CD4-positive, alpha-beta T cell (primary cell): ENCODE data around the gene B3GAT3. TPM values are rescaled to one million over a fixed set of nuclear protein-coding genes. Genes with fewer than 3 reads are reported as not detected.
"Not testable (repeated sequence)": the region's sequence is repeated elsewhere in the genome, so short reads cannot be mapped to it uniquely, and the experiment has no call there.

Source experiments
- ATAC-seq: fragments of 200-7000 bp; cut with Tn5 transposase; one replicate; pipeline ENCODE4 v1.10.0; 2022; ENCODE audit warnings: mild to moderate bottlenecking; ENCODE audit not compliant: poor library complexity
- CTCF ChIA-PET: fragments of 350-600 bp; sonication (Branson Sonifier 250); formaldehyde crosslinking; loops from one replicate; lab custom pipeline; 2021; ENCODE audit warnings: antibody characterized with exemption, inconsistent platforms; lab: Charles Lee
- POLR2A ChIA-PET: fragments of 350-600 bp; sonication (Branson Sonifier 250); formaldehyde crosslinking; loops from one replicate; lab custom pipeline; 2021; ENCODE audit warnings: antibody characterized with exemption, inconsistent platforms; lab: Charles Lee
- DNase-seq, 14 experiments: peaks; one replicate each; pipeline ENCODE4 v3.0.0-alpha.2; 2013 to 2020; ENCODE audit warnings: mixed read lengths in 2 of 14
- H3K27ac ChIP-seq, 2 donors: one replicate each; pipeline versions ENCODE4 v1.5.1 to v1.7.0; 2013; ENCODE audit warnings: low read length in 2 of 2, low read depth in 1 of 2, mild to moderate bottlenecking in 1 of 2
- H3K27me3 ChIP-seq, 2 experiments: 1 replicate in 1 of 2; 2 replicates in 1 of 2; pipeline versions ENCODE4 v1.6.1 to v1.7.0; 2013; ENCODE audit warnings: low read length in 2 of 2, control low read depth in 1 of 2, mild to moderate bottlenecking in 1 of 2, moderate library complexity in 1 of 2; ENCODE audit not compliant: insufficient read depth in 2 of 2, control insufficient read depth in 1 of 2
- H3K36me3 ChIP-seq: one replicate; pipeline ENCODE4 v1.6.1; 2013; ENCODE audit warnings: low read length, control low read depth; ENCODE audit not compliant: insufficient read depth
- H3K4me1 ChIP-seq: one replicate; pipeline ENCODE4 v1.6.1; 2013; ENCODE audit warnings: low read length, control low read depth; ENCODE audit not compliant: insufficient read depth
- H3K4me3 ChIP-seq: one replicate; pipeline ENCODE4 v1.5.1; 2013; ENCODE audit warnings: mild to moderate bottlenecking, low read length, moderate library complexity
- H3K9me3 ChIP-seq, 2 experiments: 1 replicate in 1 of 2; 2 replicates in 1 of 2; pipeline versions ENCODE4 v1.6.1 to v1.7.0; 2013; ENCODE audit warnings: low read length in 2 of 2, mild to moderate bottlenecking in 2 of 2, control low read depth in 1 of 2, moderate library complexity in 1 of 2; ENCODE audit not compliant: control insufficient read depth in 1 of 2, insufficient read depth in 1 of 2
- H3K27ac Mint-ChIP-seq: one replicate; pipeline ENCODE4 v1.8.0; 2020; ENCODE audit warnings: mixed read lengths
- H3K27me3 Mint-ChIP-seq: one replicate; pipeline ENCODE4 v1.8.0; 2021; ENCODE audit warnings: mixed read lengths
- H3K36me3 Mint-ChIP-seq: one replicate; pipeline ENCODE4 v1.8.0; 2021; ENCODE audit warnings: low read depth, mixed read lengths
- H3K4me1 Mint-ChIP-seq: one replicate; pipeline ENCODE4 v1.8.0; 2021; ENCODE audit warnings: low read depth, mixed read lengths
- H3K4me3 Mint-ChIP-seq: one replicate; pipeline ENCODE4 v1.8.0; 2020; ENCODE audit warnings: mild to moderate bottlenecking, mixed read lengths
- H3K9me3 Mint-ChIP-seq: one replicate; pipeline ENCODE4 v1.8.0; 2020; ENCODE audit warnings: mixed read lengths
- intact Hi-C, 2 experiments: fragments of 100-400 bp; cut with DNase I in 1 of 2; cut with micrococcal nuclease in 1 of 2; formaldehyde crosslinking; loops; one replicate each; pipeline versions ENCODE4 v1.15.1 to v1.9.0; 2023 to 2025; cut with DNase I, micrococcal nuclease
- total RNA-seq, 174 experiments: library from RNA in 2 of 174; stranded (reverse) in 2 of 174; gene quantifications; one replicate each; pipeline ENCODE4 v1.2.3 and lab custom pipeline; 2021 to 2026
- TF ChIP-seq, protein P1 (sequence below): fragments of 200-600 bp; IDR thresholded peaks from one replicate; pipeline ENCODE4 v1.8.0; 2022; ENCODE audit warnings: antibody characterized with exemption, mild to moderate bottlenecking

B3GAT3 gene
- total RNA-seq, 2 experiments from 2014 or later = 47.2 to 49.5 TPM

DNA sequence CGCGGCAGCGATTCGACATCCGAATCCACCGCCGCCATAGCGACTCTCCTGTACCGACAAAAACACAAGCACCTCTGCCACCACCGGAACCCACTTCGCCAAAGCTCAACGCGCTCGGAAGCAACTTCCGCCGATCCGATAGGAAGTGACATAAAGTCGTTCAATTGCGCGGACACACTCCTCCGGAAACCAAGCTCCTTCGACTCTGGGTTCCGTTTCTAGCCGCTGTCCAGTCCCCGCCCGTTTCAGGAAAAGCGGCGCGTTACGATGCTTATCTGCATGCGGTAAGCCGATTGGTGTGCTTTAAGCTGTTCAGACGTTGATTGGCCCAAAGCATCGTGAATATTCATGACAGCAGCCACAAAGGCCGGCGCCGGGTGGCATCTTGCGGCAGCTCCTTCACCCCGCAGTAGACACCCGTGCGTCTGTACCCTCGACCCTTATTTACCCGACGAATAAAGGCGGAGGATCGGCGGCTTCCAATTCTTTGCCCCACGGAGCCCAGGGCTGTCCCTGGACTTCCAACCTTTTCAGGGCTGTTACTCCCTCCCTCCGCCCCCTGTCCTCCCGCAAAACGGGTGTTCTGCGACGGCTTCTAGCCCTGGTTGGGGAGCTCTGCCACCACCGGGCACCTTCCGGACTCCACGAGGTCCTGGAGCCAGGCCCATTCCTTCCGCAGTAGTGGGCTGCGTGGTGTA lies 30.2 kb downstream of the B3GAT3 start, which contains the start of gene TUT1:
TSS of gene TUT1 (minus strand) at position 76 of the 698 bp plus-strand sequence. CDS start at position 38, 38 bp downstream.
- Mint-ChIP-seq H3K27ac (peak within 1 kb of the TSS; percentile 89), H3K9me3 (no peaks in the 10 kb centered on the region), H3K4me3 (peak within 1 kb of the TSS; percentile 91), H3K36me3 (peaks cover 69% of the 10 kb centered on the region), H3K4me1 (peaks cover 72% of the 10 kb centered on the region), H3K27me3 (no peaks in the 10 kb centered on the region)
- peak within 1 kb of the TSS; percentile 98 for H3K4me3 ChIP-seq
- POLR2A ChIA-PET = interaction anchor here (0.6 to 4.4 kb wide), 63 partner anchors 9 to 1749 kb away, joined by 3 to 177 read pairs (median 8); partner anchors contain the start of genes AHNAK, ASRGL1, B3GAT3 and BSCL2
- peaks cover 43% of the 10 kb centered on the region for H3K4me1 ChIP-seq
- peaks cover 57% of the 10 kb centered on the region for H3K36me3 ChIP-seq
- TF ChIP-seq, protein P1, sequence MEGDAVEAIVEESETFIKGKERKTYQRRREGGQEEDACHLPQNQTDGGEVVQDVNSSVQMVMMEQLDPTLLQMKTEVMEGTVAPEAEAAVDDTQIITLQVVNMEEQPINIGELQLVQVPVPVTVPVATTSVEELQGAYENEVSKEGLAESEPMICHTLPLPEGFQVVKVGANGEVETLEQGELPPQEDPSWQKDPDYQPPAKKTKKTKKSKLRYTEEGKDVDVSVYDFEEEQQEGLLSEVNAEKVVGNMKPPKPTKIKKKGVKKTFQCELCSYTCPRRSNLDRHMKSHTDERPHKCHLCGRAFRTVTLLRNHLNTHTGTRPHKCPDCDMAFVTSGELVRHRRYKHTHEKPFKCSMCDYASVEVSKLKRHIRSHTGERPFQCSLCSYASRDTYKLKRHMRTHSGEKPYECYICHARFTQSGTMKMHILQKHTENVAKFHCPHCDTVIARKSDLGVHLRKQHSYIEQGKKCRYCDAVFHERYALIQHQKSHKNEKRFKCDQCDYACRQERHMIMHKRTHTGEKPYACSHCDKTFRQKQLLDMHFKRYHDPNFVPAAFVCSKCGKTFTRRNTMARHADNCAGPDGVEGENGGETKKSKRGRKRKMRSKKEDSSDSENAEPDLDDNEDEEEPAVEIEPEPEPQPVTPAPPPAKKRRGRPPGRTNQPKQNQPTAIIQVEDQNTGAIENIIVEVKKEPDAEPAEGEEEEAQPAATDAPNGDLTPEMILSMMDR = no peak
- H3K27ac ChIP-seq = peak within 1 kb of the TSS; percentile 95 to 97
- CTCF ChIA-PET = interaction anchor here (0.6 to 2.6 kb wide), 22 partner anchors 9 to 290 kb away, joined by 3 to 20 read pairs (median 6); partner anchors contain the start of genes B3GAT3, C11orf98, CSKMT and EEF1G
- ATAC-seq = peak; percentile 82
- no peaks in the 10 kb centered on the region for H3K9me3 ChIP-seq
- peak; percentile 91 to 99 (median 95) for DNase-seq
- H3K27me3 ChIP-seq = no peaks in the 10 kb centered on the region
- intact Hi-C loops = loop anchor here (1.0 to 5.0 kb wide), 15 partner anchors 9 to 289 kb away; partner anchors contain the start of genes EML3 (in 2 of the 2), LBHD1 (in 2 of the 2), UQCC3 (in 2 of the 2) and BSCL2 (in 1 of the 2)

DNA sequence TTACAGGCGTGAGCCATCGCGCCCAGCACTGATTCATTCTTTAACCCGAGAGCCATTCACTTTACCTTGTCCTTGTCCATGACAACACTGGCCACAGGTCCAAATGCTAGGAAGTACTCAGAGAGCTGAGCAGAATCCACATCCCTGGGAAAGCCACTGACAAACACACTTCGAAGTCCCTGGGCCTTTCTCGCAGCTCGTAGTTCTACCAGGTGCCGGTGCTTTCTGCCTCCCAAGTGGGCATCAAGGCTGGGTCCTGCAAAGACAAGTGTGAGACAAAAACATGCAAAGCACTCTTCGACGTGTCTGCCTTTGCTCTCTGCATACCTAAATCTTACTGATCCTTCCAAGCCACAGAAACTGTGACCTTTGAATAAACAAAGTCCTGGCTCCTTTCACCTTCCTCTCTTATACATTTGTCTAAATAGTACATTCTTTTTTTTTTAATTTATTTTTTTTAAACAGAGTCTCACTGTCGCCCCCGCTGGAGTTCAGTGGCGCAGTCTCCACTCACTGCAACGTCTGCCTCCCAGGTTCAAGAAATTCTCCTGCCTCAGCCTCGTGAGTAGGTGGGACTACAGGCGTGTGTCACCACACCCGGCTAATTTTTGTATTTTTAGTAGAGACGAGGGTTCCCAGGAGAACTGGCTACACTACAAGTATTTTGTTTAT lies 32.7 kb downstream of the B3GAT3 start:
- H3K36me3 ChIP-seq = peaks cover 45% of the 10 kb centered on the region
- H3K27ac ChIP-seq = no peak overlapping the region
- intact Hi-C loops = no loop called here
- TF ChIP-seq, protein P1 = no peak
- H3K27ac Mint-ChIP-seq = peak overlapping the region; percentile 89
- ATAC-seq (no peak), DNase-seq (peak in 2 of 14 experiments; percentile 38 to 57)
- no peak overlapping the region for H3K4me3 ChIP-seq
- POLR2A ChIA-PET = interaction anchor here (1.8 to 2.0 kb wide), 2 partner anchors 15 to 76 kb away, joined by 4 to 9 read pairs; partner anchors contain the start of genes C11orf98, CSKMT and EEF1G
- H3K36me3 Mint-ChIP-seq = peaks cover 60% of the 10 kb centered on the region
- no peaks in the 10 kb centered on the region for H3K27me3 Mint-ChIP-seq
- H3K9me3 ChIP-seq = no peaks in the 10 kb centered on the region
- H3K27me3 ChIP-seq = no peaks in the 10 kb centered on the region
- CTCF ChIA-PET = no interaction called here
- no peaks in the 10 kb centered on the region for H3K9me3 Mint-ChIP-seq
- peaks cover 38% of the 10 kb centered on the region for H3K4me1 ChIP-seq
- H3K4me1 Mint-ChIP-seq = peaks cover 56% of the 10 kb centered on the region
- H3K4me3 Mint-ChIP-seq = peak overlapping the region; percentile 91

DNA sequence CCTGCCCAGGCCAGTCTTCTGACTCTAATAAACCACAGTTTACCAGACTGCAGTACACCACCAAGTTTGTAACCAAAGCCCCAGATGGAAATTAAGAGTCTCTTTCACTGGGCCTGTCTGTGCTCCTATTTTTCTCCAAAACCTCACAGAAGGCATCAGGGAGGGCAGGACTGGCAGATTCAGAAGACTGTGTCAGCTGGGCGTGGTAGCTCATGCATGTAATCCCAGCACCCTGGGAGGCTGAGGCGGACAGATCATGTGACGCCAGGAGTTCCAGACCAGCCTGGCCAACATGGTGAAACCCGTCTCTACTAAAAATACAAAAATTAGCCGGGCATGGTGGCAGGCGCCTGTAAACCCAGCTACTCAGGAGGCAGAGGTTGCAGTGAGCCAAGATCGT lies 36.4 kb downstream of the B3GAT3 start:
- H3K27ac Mint-ChIP-seq, H3K27me3 Mint-ChIP-seq, H3K9me3 ChIP-seq, DNase-seq, intact Hi-C loops, ATAC-seq, H3K27me3 ChIP-seq, H3K4me3 ChIP-seq, H3K9me3 Mint-ChIP-seq, H3K4me3 Mint-ChIP-seq, CTCF ChIA-PET, H3K27ac ChIP-seq, H3K4me1 ChIP-seq: not testable (repeated sequence)
- H3K36me3 ChIP-seq = peaks cover 58% of the 10 kb centered on the region
- H3K36me3 Mint-ChIP-seq = peaks cover 59% of the 10 kb centered on the region
- POLR2A ChIA-PET = interaction anchor here (1.2 kb wide), 1 partner anchor 11 kb away, joined by 6 read pairs; the partner anchor contains the start of gene EEF1G
- peaks cover 20% of the 10 kb centered on the region for H3K4me1 Mint-ChIP-seq

DNA sequence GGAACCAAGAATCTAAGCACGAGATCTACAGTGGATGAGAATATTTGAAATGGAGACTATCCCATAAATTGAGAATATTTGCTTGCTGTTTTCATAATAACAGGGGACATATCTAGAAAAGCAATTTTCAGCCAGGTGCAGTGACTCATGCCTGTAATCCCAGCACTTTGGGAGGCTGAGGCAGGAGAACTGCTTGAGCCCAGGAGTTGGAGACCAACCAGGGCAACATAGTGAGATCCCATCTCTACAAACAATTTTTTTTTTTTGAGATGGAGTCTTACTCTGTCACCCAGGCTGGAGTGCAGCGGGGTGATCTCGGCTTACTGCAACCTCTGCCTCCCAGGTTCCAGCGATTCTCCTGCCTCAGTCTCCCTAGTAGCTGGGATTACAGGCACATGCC lies 40.1 kb downstream of the B3GAT3 start:
- H3K36me3 Mint-ChIP-seq = peaks cover 69% of the 10 kb centered on the region
- H3K27me3 ChIP-seq, CTCF ChIA-PET, H3K4me3 ChIP-seq, H3K27ac ChIP-seq, ATAC-seq, DNase-seq, H3K4me1 Mint-ChIP-seq, intact Hi-C loops, H3K27ac Mint-ChIP-seq, H3K9me3 ChIP-seq, H3K9me3 Mint-ChIP-seq, H3K27me3 Mint-ChIP-seq, H3K4me1 ChIP-seq, H3K4me3 Mint-ChIP-seq: not testable (repeated sequence)
- POLR2A ChIA-PET = interaction anchor here (1.2 to 4.4 kb wide), 2 partner anchors 10 to 146 kb away, joined by 3 to 19 read pairs; partner anchors contain the start of genes HNRNPUL2 and TUT1
- H3K36me3 ChIP-seq = peaks cover 60% of the 10 kb centered on the region
